T-helper 1 cell treated with Interleukin-12 subunit alpha and Interleukin-12 subunit beta and Interleukin-4 antibody, amounts not matched to agents 30 ng/mL and 1 ng/mL, for 36 hours (primary cell): ENCODE results near the gene PGGHG. TPM values are rescaled to one million over a fixed set of nuclear protein-coding genes. Genes with fewer than 3 reads are reported as not detected.
"Not testable (repeated sequence)": the region's sequence is repeated elsewhere in the genome, so short reads cannot be mapped to it uniquely, and the experiment has no call there.

Experiments used
- intact Hi-C: fragments of 100-400 bp; cut with micrococcal nuclease; formaldehyde crosslinking; loops from one replicate; pipeline ENCODE4 v1.15.1; 2024
- total RNA-seq: library from RNA; stranded (reverse); gene quantifications from 2 replicates; pipeline ENCODE4 v1.2.3, GENCODE V29; 2022

The PGGHG gene
- total RNA-seq, 1 donor from 2014 or later, result 235 TPM

GRCh38 chr11:311013-311748, 22.3 kb downstream of the PGGHG start:
- intact Hi-C loops, result not testable (repeated sequence)

- intact Hi-C loops, result loop anchor here (1.0 to 2.0 kb wide), 5 partner anchors 23 to 485 kb away; partner anchors contain the start of gene PGGHG
These were observed 23.3 kb downstream of the PGGHG start for GRCh38 chr11:312092-312816.

- intact Hi-C loops, result loop anchor here (1.0 to 2.0 kb wide), 6 partner anchors 25 to 483 kb away; partner anchors contain the start of genes BET1L, PGGHG and RIC8A
These were observed 24.4 kb downstream of the PGGHG start for GRCh38 chr11:313304-313786.

GRCh38 chr11:313787-314553, 25.0 kb downstream of the PGGHG start, which contains the start of gene IFITM1:
TSS of gene IFITM1 (plus strand) at chr11:314040. CDS start at chr11:314171, 131 bp downstream.
- intact Hi-C loops, result loop anchor here (1.0 to 2.0 kb wide), 8 partner anchors 25 to 483 kb away; partner anchors contain the start of genes BET1L, PGGHG, RIC8A and SIGIRR

- intact Hi-C loops, result loop anchor here (1.0 to 2.0 kb wide), 2 partner anchors 45 to 100 kb away; partner anchors contain the start of gene SIGIRR
These were observed 25.6 kb downstream of the PGGHG start for GRCh38 chr11:314554-314875.

- intact Hi-C loops, result loop anchor here (2.0 kb wide), 1 partner anchor 100 kb away; the partner anchor contains the start of gene SIGIRR
These were observed 26.1 kb downstream of the PGGHG start for GRCh38 chr11:315051-315481.

- intact Hi-C loops, result loop anchor here (2.0 kb wide), 1 partner anchor 99 kb away; the partner anchor contains the start of gene SIGIRR
These were observed 26.6 kb downstream of the PGGHG start for GRCh38 chr11:315516-315994.

GRCh38 chr11:316031-316701, 27.2 kb downstream of the PGGHG start:
- intact Hi-C loops, result no loop called here

GRCh38 chr11:316891-317301, 28.0 kb downstream of the PGGHG start:
- intact Hi-C loops, result loop anchor here (1.0 kb wide), 1 partner anchor 8 kb away; no protein-coding TSS in a partner anchor

- intact Hi-C loops, result loop anchor here (1.0 kb wide), 1 partner anchor 9 kb away; no protein-coding TSS in a partner anchor
These were observed 28.9 kb downstream of the PGGHG start for GRCh38 chr11:317668-318404.

GRCh38 chr11:318405-319120, 29.6 kb downstream of the PGGHG start:
- intact Hi-C loops, result not testable (repeated sequence)

- intact Hi-C loops, result not testable (repeated sequence)
These were observed 30.4 kb downstream of the PGGHG start for GRCh38 chr11:319121-319887.

- intact Hi-C loops, result loop anchor here (1.0 kb wide), 1 partner anchor 13 kb away; the partner anchor contains the start of gene IFITM2
These were observed 31.0 kb downstream of the PGGHG start for GRCh38 chr11:319888-320273.

- intact Hi-C loops, result loop anchor here (2.0 kb wide), 1 partner anchor 25 kb away; no protein-coding TSS in a partner anchor
These were observed 35.2 kb downstream of the PGGHG start for GRCh38 chr11:324156-324555.

GRCh38 chr11:324593-325517, 35.9 kb downstream of the PGGHG start:
- intact Hi-C loops, result loop anchor here (2.0 kb wide), 1 partner anchor 24 kb away; no protein-coding TSS in a partner anchor

GRCh38 chr11:325796-326591, 37.1 kb downstream of the PGGHG start:
- intact Hi-C loops, result loop anchor here (2.0 kb wide), 1 partner anchor 23 kb away; no protein-coding TSS in a partner anchor
